HL-60 (cell line): ENCODE data around the gene MAF.

Experiments used
- POLR2AphosphoS5 ChIP-seq: IDR thresholded peaks from 2 replicates; pipeline ENCODE4 v1.6.1; 2012; ENCODE audit warnings: low read depth
- TF ChIP-seq, protein P1 (sequence below): IDR thresholded peaks from one replicate; pipeline ENCODE4 v1.5.1; 2011; ENCODE audit warnings: low read length, control low read depth, inconsistent platforms; ENCODE audit not compliant: insufficient read depth
- TF ChIP-seq, protein P2 (sequence below): IDR thresholded peaks from 2 replicates; pipeline ENCODE4 v1.6.1; 2012; ENCODE audit warnings: low read depth; ENCODE audit not compliant: insufficient replicate concordance

DNA sequence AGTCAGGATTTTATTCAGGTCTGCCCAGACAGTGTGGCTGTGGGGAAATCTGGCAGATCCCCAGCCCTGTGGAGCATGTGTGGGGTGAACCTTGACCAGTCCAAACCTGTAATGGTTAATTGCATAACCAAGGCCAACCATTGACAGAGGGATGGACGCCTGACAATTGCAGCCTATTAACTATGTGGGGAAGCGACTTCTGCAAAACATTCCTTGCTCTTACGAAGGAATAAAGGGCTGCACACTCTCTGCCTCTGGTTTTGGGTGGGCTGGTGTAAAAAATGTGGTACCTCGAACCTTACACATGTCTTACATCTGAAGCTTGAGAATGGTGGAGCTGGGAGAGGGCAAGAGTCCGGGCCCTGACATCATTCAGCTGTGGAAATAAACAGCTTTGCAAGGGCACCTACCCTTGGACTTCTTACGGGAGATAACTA is 35.8 kb downstream of the MAF start:
- TF ChIP-seq POLR2AphosphoS5, result no peak
- TF ChIP-seq, protein P1, sequence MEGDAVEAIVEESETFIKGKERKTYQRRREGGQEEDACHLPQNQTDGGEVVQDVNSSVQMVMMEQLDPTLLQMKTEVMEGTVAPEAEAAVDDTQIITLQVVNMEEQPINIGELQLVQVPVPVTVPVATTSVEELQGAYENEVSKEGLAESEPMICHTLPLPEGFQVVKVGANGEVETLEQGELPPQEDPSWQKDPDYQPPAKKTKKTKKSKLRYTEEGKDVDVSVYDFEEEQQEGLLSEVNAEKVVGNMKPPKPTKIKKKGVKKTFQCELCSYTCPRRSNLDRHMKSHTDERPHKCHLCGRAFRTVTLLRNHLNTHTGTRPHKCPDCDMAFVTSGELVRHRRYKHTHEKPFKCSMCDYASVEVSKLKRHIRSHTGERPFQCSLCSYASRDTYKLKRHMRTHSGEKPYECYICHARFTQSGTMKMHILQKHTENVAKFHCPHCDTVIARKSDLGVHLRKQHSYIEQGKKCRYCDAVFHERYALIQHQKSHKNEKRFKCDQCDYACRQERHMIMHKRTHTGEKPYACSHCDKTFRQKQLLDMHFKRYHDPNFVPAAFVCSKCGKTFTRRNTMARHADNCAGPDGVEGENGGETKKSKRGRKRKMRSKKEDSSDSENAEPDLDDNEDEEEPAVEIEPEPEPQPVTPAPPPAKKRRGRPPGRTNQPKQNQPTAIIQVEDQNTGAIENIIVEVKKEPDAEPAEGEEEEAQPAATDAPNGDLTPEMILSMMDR, result no peak
- TF ChIP-seq, protein P2, sequence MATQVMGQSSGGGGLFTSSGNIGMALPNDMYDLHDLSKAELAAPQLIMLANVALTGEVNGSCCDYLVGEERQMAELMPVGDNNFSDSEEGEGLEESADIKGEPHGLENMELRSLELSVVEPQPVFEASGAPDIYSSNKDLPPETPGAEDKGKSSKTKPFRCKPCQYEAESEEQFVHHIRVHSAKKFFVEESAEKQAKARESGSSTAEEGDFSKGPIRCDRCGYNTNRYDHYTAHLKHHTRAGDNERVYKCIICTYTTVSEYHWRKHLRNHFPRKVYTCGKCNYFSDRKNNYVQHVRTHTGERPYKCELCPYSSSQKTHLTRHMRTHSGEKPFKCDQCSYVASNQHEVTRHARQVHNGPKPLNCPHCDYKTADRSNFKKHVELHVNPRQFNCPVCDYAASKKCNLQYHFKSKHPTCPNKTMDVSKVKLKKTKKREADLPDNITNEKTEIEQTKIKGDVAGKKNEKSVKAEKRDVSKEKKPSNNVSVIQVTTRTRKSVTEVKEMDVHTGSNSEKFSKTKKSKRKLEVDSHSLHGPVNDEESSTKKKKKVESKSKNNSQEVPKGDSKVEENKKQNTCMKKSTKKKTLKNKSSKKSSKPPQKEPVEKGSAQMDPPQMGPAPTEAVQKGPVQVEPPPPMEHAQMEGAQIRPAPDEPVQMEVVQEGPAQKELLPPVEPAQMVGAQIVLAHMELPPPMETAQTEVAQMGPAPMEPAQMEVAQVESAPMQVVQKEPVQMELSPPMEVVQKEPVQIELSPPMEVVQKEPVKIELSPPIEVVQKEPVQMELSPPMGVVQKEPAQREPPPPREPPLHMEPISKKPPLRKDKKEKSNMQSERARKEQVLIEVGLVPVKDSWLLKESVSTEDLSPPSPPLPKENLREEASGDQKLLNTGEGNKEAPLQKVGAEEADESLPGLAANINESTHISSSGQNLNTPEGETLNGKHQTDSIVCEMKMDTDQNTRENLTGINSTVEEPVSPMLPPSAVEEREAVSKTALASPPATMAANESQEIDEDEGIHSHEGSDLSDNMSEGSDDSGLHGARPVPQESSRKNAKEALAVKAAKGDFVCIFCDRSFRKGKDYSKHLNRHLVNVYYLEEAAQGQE, result no peak
